ENCODE measurements around the gene SMPD4.
"Not testable (repeated sequence)": the region's sequence is repeated elsewhere in the genome, so short reads cannot be mapped to it uniquely, and the experiment has no call there.

Gene SMPD4

GRCh38 chr2:130136546-130136945 is 44.9 kb downstream of the SMPD4 start:
- H3K27ac Mint-ChIP-seq: not testable (repeated sequence)

GRCh38 chr2:130135692-130136541 is 45.5 kb downstream of the SMPD4 start:
- no peaks in the 10 kb centered on the region for H3K27me3 Mint-ChIP-seq (ENCODE audit: low read depth)
- H3K27ac Mint-ChIP-seq: no peak overlapping the region
- peaks cover 11% of the 10 kb centered on the region for H3K4me1 Mint-ChIP-seq
- TF ChIP-seq CTCF (IDR thresholded peaks at IDR 0.05; ENCODE audit: unreplicated experiment in 3 of 3): no peak
- H3K36me3 Mint-ChIP-seq (ENCODE audit: low read depth): no peaks in the 10 kb centered on the region
- no peak overlapping the region for H3K4me3 Mint-ChIP-seq
- H3K9me3 Mint-ChIP-seq: no peaks in the 10 kb centered on the region

More at GRCh38 chr2:130136546-130136945, 44.9 kb downstream of the SMPD4 start:
- H3K36me3 Mint-ChIP-seq (ENCODE audit: low read depth); H3K27me3 Mint-ChIP-seq (ENCODE audit: low read depth); H3K4me3 Mint-ChIP-seq; H3K9me3 Mint-ChIP-seq: not testable (repeated sequence)
- H3K4me1 Mint-ChIP-seq: peaks cover 11% of the 10 kb centered on the region

GRCh38 chr2:130129120-130129829 is 52.1 kb downstream of the SMPD4 start, which contains the start of gene POTEF:
Gene POTEF, minus strand, starts transcription at chr2:130129222. Its CDS starts 8,707 bp downstream, at chr2:130120515.
- H3K9me3 Mint-ChIP-seq; H3K27me3 Mint-ChIP-seq (ENCODE audit: low read depth); H3K4me1 Mint-ChIP-seq; H3K36me3 Mint-ChIP-seq (ENCODE audit: low read depth): not testable (repeated sequence)
- H3K4me3 Mint-ChIP-seq: peak within 1 kb of the TSS; percentile 100
- peak within 1 kb of the TSS; percentile 96 to 100 (median 99) for H3K27ac Mint-ChIP-seq

GRCh38 chr2:130128464-130128863 is 52.9 kb downstream of the SMPD4 start:
- not testable (repeated sequence) for H3K27me3 Mint-ChIP-seq (ENCODE audit: low read depth); H3K9me3 Mint-ChIP-seq; H3K4me1 Mint-ChIP-seq; H3K36me3 Mint-ChIP-seq (ENCODE audit: low read depth)
- peak overlapping the region; percentile 100 for H3K4me3 Mint-ChIP-seq
- H3K27ac Mint-ChIP-seq: peak overlapping the region in 1 of 3 experiments; percentile 23

GRCh38 chr2:130127726-130128125 is 53.7 kb downstream of the SMPD4 start:
- not testable (repeated sequence) for H3K36me3 Mint-ChIP-seq (ENCODE audit: low read depth); H3K9me3 Mint-ChIP-seq; H3K27ac Mint-ChIP-seq; H3K4me1 Mint-ChIP-seq; H3K27me3 Mint-ChIP-seq (ENCODE audit: low read depth)
- H3K4me3 Mint-ChIP-seq: peak overlapping the region; percentile 100

- not testable (repeated sequence) for H3K36me3 Mint-ChIP-seq (ENCODE audit: low read depth); H3K27me3 Mint-ChIP-seq (ENCODE audit: low read depth); H3K27ac Mint-ChIP-seq; H3K9me3 Mint-ChIP-seq; H3K4me3 Mint-ChIP-seq; H3K4me1 Mint-ChIP-seq
These were observed 60.5 kb downstream of the SMPD4 start for GRCh38 chr2:130120924-130121323.

- peak overlapping the region in 1 of 3 experiments; percentile 40 for H3K4me3 Mint-ChIP-seq
- not testable (repeated sequence) for H3K9me3 Mint-ChIP-seq; H3K27me3 Mint-ChIP-seq (ENCODE audit: low read depth); H3K36me3 Mint-ChIP-seq (ENCODE audit: low read depth); H3K4me1 Mint-ChIP-seq
- peak overlapping the region; percentile 71 to 97 (median 97) for H3K27ac Mint-ChIP-seq
These were observed 78.6 kb downstream of the SMPD4 start for GRCh38 chr2:130102597-130103363.

All from nephron (organoid).